Spleen (tissue), 11 donors: Measurements from ENCODE around the gene EML2. TPM values are rescaled to one million over a fixed set of nuclear protein-coding genes. Genes with fewer than 3 reads are reported as not detected.
"Not testable (repeated sequence)": the region's sequence is repeated elsewhere in the genome, so short reads cannot be mapped to it uniquely, and the experiment has no call there.

Experiments
- DNase-seq: peaks from one replicate; pipeline ENCODE4 v3.0.0-alpha.2; 2020
- H3K27ac ChIP-seq, 8 donors: fragments of 200-600 bp; sonication (generic) in 7 of 8; 1 replicate in 4 of 8; 2 replicates in 4 of 8; pipeline versions ENCODE4 v1.5.0 to v1.8.0; 2016 to 2021; ENCODE audit warnings: inconsistent platforms in 4 of 8, mild to moderate bottlenecking in 4 of 8, moderate library complexity in 1 of 8
- H3K27me3 ChIP-seq, 7 donors: fragments of 200-600 bp; sonication (generic) in 6 of 7; replicated peaks in 1 of 7; 1 replicate in 4 of 7; 2 replicates in 3 of 7; pipeline versions ENCODE4 v1.5.0 to v1.8.0; 2016 to 2021; ENCODE audit warnings: inconsistent platforms in 3 of 7, mild to moderate bottlenecking in 1 of 7
- H3K36me3 ChIP-seq, 6 donors: fragments of 200-600 bp; sonication (generic) in 5 of 6; 1 replicate in 4 of 6; 2 replicates in 2 of 6; pipeline versions ENCODE4 v1.5.0 to v1.8.0; 2016 to 2021; ENCODE audit warnings: inconsistent platforms in 2 of 6
- H3K4me1 ChIP-seq, 6 donors: fragments of 200-600 bp; sonication (generic) in 5 of 6; 1 replicate in 3 of 6; 2 replicates in 3 of 6; pipeline versions ENCODE4 v1.5.0 to v1.8.0; 2016 to 2021; ENCODE audit warnings: inconsistent platforms in 3 of 6
- H3K4me3 ChIP-seq, 8 donors: fragments of 200-600 bp; sonication (generic) in 7 of 8; 1 replicate in 4 of 8; 2 replicates in 4 of 8; pipeline versions ENCODE4 v1.5.0 to v1.8.0; 2016 to 2021; ENCODE audit warnings: inconsistent platforms in 4 of 8, mild to moderate bottlenecking in 4 of 8, moderate library complexity in 2 of 8
- H3K9me3 ChIP-seq, 8 donors: fragments of 200-600 bp; sonication (generic) in 7 of 8; 1 replicate in 4 of 8; 2 replicates in 4 of 8; pipeline versions ENCODE4 v1.5.0 to v1.8.0; 2016 to 2021; ENCODE audit warnings: inconsistent platforms in 4 of 8
- CTCF ChIP-seq, 11 experiments: fragments of 200-600 bp in 7 of 11; fragments of 450-650 bp in 4 of 11; sonication (generic) in 4 of 11; IDR thresholded peaks in 8 of 11; conservative IDR thresholded peaks in 3 of 11; 1 replicate in 7 of 11; 2 replicates in 4 of 11; pipeline versions ENCODE4 v1.4.0 to v1.8.0; 2016 to 2021; ENCODE audit warnings: antibody characterized with exemption in 11 of 11, inconsistent platforms in 4 of 11, mild to moderate bottlenecking in 1 of 11
- POLR2A ChIP-seq, 3 donors: fragments of 450-650 bp; IDR thresholded peaks; one replicate each; pipeline ENCODE4 v1.5.1; 2017; ENCODE audit warnings: antibody characterized with exemption in 3 of 3, mild to moderate bottlenecking in 1 of 3
- POLR2AphosphoS5 ChIP-seq, 3 donors: sonication (generic); formaldehyde crosslinking; IDR thresholded peaks; one replicate each; pipeline ENCODE4 v1.5.1; 2017; ENCODE audit warnings: antibody characterized with exemption in 3 of 3
- WGBS, 5 donors: extraction: QIAGEN DNeasy Blood & Tissue Kit in 3 of 5; methylation state at CpG; one replicate each; pipeline versions ENCODE4 v1.1.5 to v1.1.7; 2013 to 2018; 5-methylcytosine and 5-hydroxymethylcytosine counted together
- intact Hi-C: fragments of 100-400 bp; cut with DNase I; formaldehyde crosslinking; loops from one replicate; pipeline ENCODE4 v1.15.0; 2023; ENCODE audit warnings: low total_unique reads
- polyA plus RNA-seq, 3 donors: library from polyadenylated mRNA; stranded (reverse); fragments of 200-250 nt; gene quantifications; one replicate each; pipeline ENCODE4 v1.2.1, GENCODE V29; 2013
- total RNA-seq, 7 donors: library from RNA; depleted of rRNA in 3 of 7; stranded (reverse); fragments of >200 nt in 3 of 7; fragmentation: NEBNext Ultra II Directional in 4 of 7; extraction: Animal tissue kit (Norgen Biotek cat#: 25700) in 4 of 7; gene quantifications; one replicate each; pipeline versions ENCODE4 v1.1.0 to v1.2.1, GENCODE V29; 2016 to 2021
- donor health status: healthy with polysubstance abuse.
- donor health status: DM: no; HTN: no; CAD: no; lungs with moderate emphysema.
- donor health status: DM: no; HTN: no; CAD: no.
- donor health status: Bipolar disorder and iron deficiency.
- donor health status: healthy.
- donor health status: DM: no; HTN: no; CAD: no.
- donor health status: DM: yes; HTN: yes; CAD: no.

The EML2 gene
- total and polyA plus RNA-seq, 10 donors: 27.1 to 60.6 (median 40.4) TPM

DNA sequence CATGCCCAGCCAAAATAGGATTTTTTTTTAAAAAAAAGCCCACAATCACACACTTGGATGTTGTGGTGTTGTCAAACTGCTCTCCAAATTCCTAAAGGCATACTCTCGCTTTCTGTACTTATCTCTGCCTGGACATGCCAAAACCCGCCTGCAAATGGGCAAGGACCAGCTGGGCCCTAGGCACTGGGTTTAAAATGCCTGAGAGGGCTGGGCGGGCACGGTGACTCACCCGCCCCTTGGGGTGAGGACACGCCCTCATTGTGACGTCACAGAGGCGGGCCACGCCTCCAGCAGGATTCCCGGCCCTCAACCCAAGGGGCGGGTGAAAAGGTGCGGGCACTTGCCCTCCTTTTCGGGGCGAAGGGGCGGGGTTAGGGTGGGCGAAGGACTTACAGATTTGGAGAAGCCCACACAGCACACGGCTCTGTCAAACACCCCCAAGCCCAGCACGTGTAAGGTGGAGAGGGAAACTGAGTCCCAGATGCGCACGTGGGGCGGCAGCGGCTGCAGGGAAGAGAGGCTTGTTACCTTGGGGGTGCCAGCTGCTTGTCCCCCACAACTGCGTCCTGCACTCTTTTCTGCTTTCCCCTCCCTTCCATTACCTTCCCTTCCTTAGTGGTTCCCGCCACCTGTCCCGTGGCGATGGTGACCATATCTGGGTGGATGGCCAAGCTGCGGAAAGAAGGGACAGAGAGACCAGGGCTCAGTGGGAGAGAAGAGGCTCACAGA lies 6.6 kb downstream of the EML2 start:
- TF ChIP-seq POLR2AphosphoS5 (IDR thresholded peaks at IDR 0.05): no peak
- TF ChIP-seq CTCF (IDR thresholded peaks at IDR 0.05 in 8 of 11, conservative IDR thresholded peaks at IDR 0.05 in 3 of 11): no peak
- TF ChIP-seq POLR2A (IDR thresholded peaks at IDR 0.05): no peak
- no peak overlapping the region for H3K27ac ChIP-seq
- H3K36me3 ChIP-seq: peaks cover 0 to 73% (median 24%) of the 10 kb centered on the region in 6 donors
- no peaks in the 10 kb centered on the region for H3K27me3 ChIP-seq
- intact Hi-C loops: no loop called here
- 65 to 80% (median 69%) methylated on average over 26 to 27 of the region's 27 CpGs for WGBS, 5 donors
- H3K9me3 ChIP-seq: no peaks in the 10 kb centered on the region
- no peak overlapping the region for H3K4me3 ChIP-seq
- no peak for DNase-seq
- peaks cover 0 to 9% (median 3%) of the 10 kb centered on the region in 6 donors for H3K4me1 ChIP-seq

DNA sequence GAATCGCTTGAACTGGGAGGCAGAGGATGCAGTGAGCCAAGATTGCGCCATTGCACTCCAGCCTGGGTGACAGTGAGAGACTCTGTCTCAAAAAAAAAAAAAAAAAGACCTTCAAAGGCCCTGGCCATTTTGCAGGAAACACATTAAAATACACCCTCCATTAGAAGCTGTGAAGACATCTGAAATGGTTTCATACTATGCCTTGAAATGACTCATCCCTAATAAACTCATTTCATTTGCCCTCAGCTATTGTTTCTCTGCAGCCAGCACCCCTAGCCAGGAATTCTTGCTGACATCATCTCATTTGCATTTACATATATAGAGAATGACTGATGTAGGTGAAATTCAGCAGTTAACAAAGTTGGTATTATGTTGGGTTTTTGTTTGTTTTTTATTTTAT lies 8.7 kb downstream of the EML2 start:
- TF ChIP-seq POLR2A (IDR thresholded peaks at IDR 0.05) (no peak), CTCF (IDR thresholded peaks at IDR 0.05 in 8 of 11, conservative IDR thresholded peaks at IDR 0.05 in 3 of 11) (no peak), POLR2AphosphoS5 (IDR thresholded peaks at IDR 0.05) (no peak)
- no peaks in the 10 kb centered on the region for H3K27me3 ChIP-seq
- H3K27ac ChIP-seq: no peak overlapping the region
- no peak overlapping the region for H3K4me3 ChIP-seq
- intact Hi-C loops: no loop called here
- peaks cover 0 to 80% (median 38%) of the 10 kb centered on the region in 6 donors for H3K36me3 ChIP-seq
- H3K4me1 ChIP-seq: peaks cover 0 to 9% (median 3%) of the 10 kb centered on the region in 6 donors
- H3K9me3 ChIP-seq: no peaks in the 10 kb centered on the region
- DNase-seq: no peak
- 64 to 93% (median 88%) methylated on average over 2 of the region's 2 CpGs for WGBS, 5 donors

DNA sequence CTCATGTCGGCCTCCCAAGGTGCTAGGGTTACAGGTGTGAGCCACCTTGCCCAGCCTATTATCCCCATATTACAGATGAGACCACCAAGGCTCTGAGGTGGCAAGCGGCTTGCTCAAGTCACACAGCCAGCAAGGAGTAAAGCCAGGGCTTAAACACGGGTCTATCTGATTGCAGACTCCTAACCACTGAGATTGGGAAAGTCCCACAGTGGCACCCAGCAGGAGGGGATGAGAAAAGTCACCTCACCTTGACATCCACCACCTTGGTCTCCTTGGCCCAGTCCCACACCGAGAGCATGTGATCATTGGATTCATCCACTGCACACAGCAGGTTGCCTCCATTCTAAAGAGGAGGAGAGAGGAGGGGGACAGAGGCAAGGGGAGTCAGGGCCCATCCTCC lies 9.5 kb downstream of the EML2 start:
- intact Hi-C loops: no loop called here
- H3K4me3 ChIP-seq: no peak overlapping the region

DNA sequence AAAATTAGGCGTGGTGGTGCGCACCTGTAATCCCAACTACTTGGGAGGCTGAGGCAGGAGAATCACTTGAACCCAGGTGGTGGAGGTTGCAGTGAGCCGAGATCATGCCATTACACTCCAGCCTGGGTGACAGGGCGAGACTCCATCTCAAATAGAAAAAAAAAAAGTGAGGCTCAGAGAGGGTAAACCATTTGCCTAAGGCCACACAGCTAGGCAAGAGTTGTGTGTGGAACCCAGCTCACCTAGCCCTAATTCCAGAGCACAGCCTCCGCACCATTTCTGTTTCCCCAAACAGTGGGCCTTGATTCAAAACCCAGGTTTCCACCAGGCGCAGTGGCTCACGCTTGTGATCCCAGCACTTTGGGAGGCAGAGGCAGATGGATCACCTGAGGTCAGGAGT lies 11.0 kb downstream of the EML2 start:
- peaks cover 0 to 95% (median 60%) of the 10 kb centered on the region in 6 donors for H3K36me3 ChIP-seq
- H3K27ac ChIP-seq, intact Hi-C loops, H3K9me3 ChIP-seq, H3K4me1 ChIP-seq, H3K27me3 ChIP-seq, H3K4me3 ChIP-seq, DNase-seq: not testable (repeated sequence)
- 94 to 98% (median 97%) methylated on average over 7 of the region's 7 CpGs for WGBS, 5 donors

More for the DNA sequence above, 9.5 kb downstream of the EML2 start:
- Histone ChIP-seq H3K9me3 (no peaks in the 10 kb centered on the region), H3K36me3 (peaks cover 0 to 87% (median 45%) of the 10 kb centered on the region in 6 donors), H3K27ac (no peak overlapping the region), H3K4me1 (peaks cover 0 to 9% (median 3%) of the 10 kb centered on the region in 6 donors), H3K27me3 (no peaks in the 10 kb centered on the region)
- TF ChIP-seq POLR2AphosphoS5 (IDR thresholded peaks at IDR 0.05): no peak
- no peak for TF ChIP-seq POLR2A (IDR thresholded peaks at IDR 0.05)
- TF ChIP-seq CTCF (IDR thresholded peaks at IDR 0.05 in 8 of 11, conservative IDR thresholded peaks at IDR 0.05 in 3 of 11): no peak
- DNase-seq: no peak
- WGBS, 5 donors: 68 to 88% (median 76%) methylated on average over 4 of the region's 4 CpGs
